ENCODE results near the gene CLCN1. TPM values are rescaled to one million over a fixed set of nuclear protein-coding genes. Genes with fewer than 3 reads are reported as not detected.

The CLCN1 gene
- total RNA-seq, 1 donor from 2014 or later = not detected

DNA sequence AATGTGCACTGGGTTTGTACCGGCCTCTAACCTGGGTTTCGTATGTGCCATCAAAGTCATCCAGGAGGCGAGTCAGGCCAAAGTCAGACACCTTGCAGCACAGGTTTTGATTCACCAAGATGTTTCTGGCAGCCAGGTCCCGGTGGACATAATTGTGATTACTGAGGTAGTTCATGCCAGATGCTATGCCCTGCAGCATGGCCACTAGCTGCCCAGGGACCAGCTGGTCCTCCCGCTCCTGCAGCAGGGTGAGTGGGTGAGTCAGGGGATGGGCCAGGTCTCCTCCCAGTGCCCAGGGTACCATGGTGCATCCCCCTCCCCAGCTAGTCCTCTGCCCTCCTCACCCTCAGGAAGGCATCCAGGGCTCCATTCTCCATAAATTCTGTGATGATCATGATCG is 78.9 kb downstream of the CLCN1 start:
- Mint-ChIP-seq H3K36me3 (ENCODE audit: unreplicated experiment) (peaks cover 19% of the 10 kb centered on the region), H3K27ac (ENCODE audit: unreplicated experiment) (no peak overlapping the region), H3K27me3 (ENCODE audit: unreplicated experiment) (no peaks in the 10 kb centered on the region), H3K4me1 (ENCODE audit: unreplicated experiment) (peaks cover 30% of the 10 kb centered on the region), H3K4me3 (ENCODE audit: unreplicated experiment) (no peak overlapping the region), H3K9me3 (ENCODE audit: unreplicated experiment) (no peaks in the 10 kb centered on the region)
- DNase-seq (ENCODE audit: extremely low spot score, unreplicated experiment) = no peak
- TF ChIP-seq, protein P1, sequence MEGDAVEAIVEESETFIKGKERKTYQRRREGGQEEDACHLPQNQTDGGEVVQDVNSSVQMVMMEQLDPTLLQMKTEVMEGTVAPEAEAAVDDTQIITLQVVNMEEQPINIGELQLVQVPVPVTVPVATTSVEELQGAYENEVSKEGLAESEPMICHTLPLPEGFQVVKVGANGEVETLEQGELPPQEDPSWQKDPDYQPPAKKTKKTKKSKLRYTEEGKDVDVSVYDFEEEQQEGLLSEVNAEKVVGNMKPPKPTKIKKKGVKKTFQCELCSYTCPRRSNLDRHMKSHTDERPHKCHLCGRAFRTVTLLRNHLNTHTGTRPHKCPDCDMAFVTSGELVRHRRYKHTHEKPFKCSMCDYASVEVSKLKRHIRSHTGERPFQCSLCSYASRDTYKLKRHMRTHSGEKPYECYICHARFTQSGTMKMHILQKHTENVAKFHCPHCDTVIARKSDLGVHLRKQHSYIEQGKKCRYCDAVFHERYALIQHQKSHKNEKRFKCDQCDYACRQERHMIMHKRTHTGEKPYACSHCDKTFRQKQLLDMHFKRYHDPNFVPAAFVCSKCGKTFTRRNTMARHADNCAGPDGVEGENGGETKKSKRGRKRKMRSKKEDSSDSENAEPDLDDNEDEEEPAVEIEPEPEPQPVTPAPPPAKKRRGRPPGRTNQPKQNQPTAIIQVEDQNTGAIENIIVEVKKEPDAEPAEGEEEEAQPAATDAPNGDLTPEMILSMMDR (IDR thresholded peaks at IDR 0.05) = no peak

DNA sequence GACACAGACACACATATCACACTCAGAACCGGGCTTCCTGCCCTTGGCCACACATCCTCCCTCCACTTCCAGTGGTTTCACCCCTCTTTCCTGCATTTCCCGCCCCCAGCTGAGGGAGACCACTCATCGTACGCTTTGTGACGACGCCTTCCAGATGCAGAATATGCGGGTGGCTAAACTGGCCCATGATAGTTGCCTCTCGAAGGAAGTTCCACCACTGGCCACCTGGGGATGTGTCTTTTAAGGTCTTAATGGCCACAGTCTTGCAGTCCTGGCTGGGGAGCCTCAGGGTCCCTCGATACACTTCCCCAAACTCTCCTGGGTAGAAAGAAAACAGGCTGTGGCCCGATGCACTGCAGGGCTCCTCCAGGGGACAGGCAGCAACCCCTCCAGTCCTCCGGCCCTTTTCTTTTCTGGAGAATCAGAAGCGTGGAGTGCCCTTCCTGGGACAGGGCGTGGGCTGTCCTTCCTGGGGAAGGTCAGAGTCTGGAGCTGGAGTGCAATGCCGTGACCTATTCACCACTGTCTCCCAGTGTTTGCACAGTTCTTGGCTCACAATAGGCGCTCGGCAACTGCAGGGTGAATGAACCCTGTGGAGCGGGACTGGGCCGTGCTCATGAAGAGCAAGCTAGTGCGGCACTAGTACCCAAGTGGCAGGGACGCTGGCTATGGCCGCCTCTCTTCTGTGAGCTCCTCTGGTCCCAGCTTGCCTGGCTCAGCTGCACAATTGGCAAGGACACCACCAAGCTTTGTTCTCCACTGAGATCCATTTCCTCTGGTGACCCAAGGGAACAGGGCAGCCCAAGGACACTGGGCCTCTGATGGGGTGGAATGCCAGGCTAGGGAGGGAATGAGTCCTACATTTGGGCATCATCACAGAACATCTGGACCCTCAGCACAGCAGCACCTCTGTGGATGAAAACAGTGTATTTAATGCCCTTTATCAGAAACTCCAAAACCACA is 79.6 kb downstream of the CLCN1 start:
- peaks cover 23% of the 10 kb centered on the region for H3K4me1 Mint-ChIP-seq (ENCODE audit: unreplicated experiment)
- TF ChIP-seq, protein P1 (IDR thresholded peaks at IDR 0.05) = no peak
- peaks cover 12% of the 10 kb centered on the region for H3K36me3 Mint-ChIP-seq (ENCODE audit: unreplicated experiment)
- H3K4me3 Mint-ChIP-seq (ENCODE audit: unreplicated experiment) = no peak overlapping the region
- no peaks in the 10 kb centered on the region for H3K9me3 Mint-ChIP-seq (ENCODE audit: unreplicated experiment)
- H3K27me3 Mint-ChIP-seq (ENCODE audit: unreplicated experiment) = no peaks in the 10 kb centered on the region
- no peak overlapping the region for H3K27ac Mint-ChIP-seq (ENCODE audit: unreplicated experiment)
- no peak for DNase-seq (ENCODE audit: extremely low spot score, unreplicated experiment)

DNA sequence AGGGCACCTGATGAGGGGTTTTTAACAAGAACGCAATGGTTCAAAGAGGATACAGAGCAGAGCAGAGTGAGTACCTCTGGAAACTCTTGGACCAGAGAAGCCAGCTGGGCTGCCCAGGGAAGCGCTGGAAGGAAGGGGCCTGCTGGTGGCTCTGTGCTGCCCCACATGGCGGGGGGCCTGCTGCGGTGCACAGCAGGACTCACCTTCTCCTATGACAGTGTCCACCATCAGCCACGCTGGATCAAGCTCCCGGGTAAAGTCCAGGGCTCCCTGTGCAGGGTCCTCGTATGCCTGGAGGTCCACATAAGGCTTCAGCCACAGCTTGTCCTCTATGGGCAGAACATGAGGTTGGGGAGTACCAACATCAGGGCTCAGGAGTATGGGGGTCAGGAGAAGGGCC is 80.3 kb downstream of the CLCN1 start:
- Mint-ChIP-seq H3K36me3 (ENCODE audit: unreplicated experiment) (peaks cover 7% of the 10 kb centered on the region), H3K4me3 (ENCODE audit: unreplicated experiment) (no peak overlapping the region), H3K27me3 (ENCODE audit: unreplicated experiment) (peaks cover 6% of the 10 kb centered on the region), H3K27ac (ENCODE audit: unreplicated experiment) (no peak overlapping the region), H3K4me1 (ENCODE audit: unreplicated experiment) (peaks cover 17% of the 10 kb centered on the region), H3K9me3 (ENCODE audit: unreplicated experiment) (no peaks in the 10 kb centered on the region)
- no peak for DNase-seq (ENCODE audit: extremely low spot score, unreplicated experiment)
- TF ChIP-seq, protein P1 (IDR thresholded peaks at IDR 0.05) = no peak

DNA sequence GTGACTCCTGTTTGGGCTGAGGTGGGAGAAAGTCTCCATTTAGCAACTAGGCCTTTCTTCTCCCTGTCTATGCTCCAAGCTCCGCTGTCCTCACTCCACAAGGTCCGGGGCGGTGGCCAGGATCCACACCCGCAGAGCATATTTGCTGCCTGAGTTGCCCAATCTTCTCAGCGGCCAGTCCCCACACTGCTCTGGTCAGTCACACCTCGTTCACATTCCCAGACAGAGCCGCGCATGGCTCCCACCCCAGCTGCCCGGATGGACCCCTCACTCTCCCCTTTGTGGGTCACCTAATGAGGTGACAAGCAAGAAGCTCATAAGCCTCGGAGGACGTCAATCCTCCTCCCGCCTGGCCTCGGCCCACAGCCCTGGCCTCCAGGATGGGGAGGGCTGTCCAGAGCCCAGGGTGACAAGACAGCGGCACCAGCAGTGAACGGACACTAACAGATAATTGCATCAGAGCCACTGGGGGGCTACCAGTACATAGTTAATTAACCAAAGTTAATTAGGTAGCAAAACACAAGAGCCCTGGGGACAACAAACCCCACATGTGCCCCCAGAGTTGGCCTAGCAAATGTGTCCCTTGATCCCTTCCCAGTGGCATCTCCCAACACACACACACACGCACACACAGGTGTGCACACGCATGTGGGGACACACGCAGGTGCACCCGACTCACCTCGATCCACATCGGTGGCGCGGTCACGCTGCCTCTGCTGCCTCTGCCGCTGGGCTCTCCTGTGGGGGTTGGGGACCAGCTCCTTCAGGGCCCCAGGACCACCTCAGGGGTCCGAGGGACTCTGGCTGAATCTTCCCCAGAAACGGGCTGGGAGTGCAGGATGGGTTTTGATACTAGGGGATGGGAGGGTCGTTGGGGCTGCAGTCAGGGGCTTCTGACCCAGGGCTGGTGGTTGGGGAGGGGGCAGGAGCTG is 81.0 kb downstream of the CLCN1 start:
- peaks cover 11% of the 10 kb centered on the region for H3K4me1 Mint-ChIP-seq (ENCODE audit: unreplicated experiment)
- no peak for DNase-seq (ENCODE audit: extremely low spot score, unreplicated experiment)
- H3K36me3 Mint-ChIP-seq (ENCODE audit: unreplicated experiment) = peaks cover 7% of the 10 kb centered on the region
- H3K9me3 Mint-ChIP-seq (ENCODE audit: unreplicated experiment) = no peaks in the 10 kb centered on the region
- no peak overlapping the region for H3K27ac Mint-ChIP-seq (ENCODE audit: unreplicated experiment)
- TF ChIP-seq, protein P1 (IDR thresholded peaks at IDR 0.05) = no peak
- no peak overlapping the region for H3K4me3 Mint-ChIP-seq (ENCODE audit: unreplicated experiment)
- H3K27me3 Mint-ChIP-seq (ENCODE audit: unreplicated experiment) = peaks cover 13% of the 10 kb centered on the region
